ENCODE data around the gene C3AR1. TPM values are rescaled to one million over a fixed set of nuclear protein-coding genes. Genes with fewer than 3 reads are reported as not detected.
"Not testable (repeated sequence)": the region's sequence is repeated elsewhere in the genome, so short reads cannot be mapped to it uniquely, and the experiment has no call there.

C3AR1 gene
- total RNA-seq, 1 donor from 2014 or later = not detected

DNA sequence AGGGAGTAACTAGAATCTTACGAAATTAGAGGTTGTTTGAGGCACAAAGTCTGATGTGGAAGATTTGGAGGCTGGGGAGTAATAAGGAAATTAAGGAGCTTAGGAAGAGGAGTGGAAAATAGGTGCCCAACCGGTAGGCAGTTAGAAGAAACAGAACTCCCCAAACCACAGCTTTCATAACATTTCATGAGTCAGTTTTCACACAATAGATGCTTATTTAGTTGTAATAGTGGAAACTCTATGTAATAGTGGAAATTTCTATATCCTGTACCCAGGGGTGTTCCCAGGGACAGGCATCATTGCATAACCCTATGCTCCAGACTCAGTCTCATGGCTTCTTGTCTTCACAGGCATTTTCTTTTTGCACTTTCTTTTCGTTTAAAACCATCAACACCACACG is 8.3 kb downstream of the C3AR1 start:
- peak in 1 of 2 donors; percentile 43 for DNase-seq (ENCODE audit: low read depth in 2 of 2)

DNA sequence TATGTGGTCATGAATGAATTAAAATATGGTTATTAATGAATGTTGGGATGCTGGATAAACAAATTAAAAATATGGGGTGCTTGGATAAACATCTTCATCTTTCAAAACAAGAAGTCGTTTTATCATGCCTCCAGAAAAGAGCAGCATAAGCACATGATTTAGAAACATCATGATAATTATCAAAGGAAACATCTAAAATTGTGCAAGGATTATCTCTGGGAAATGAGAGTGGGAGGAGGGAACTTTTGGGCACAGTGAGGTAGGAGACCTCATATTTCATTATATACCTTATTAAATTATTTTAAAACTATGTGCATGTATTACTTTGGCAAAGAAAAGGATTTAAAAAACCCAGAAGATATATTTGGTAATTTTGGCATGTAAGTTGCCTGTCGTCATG is 8.9 kb downstream of the C3AR1 start:
- DNase-seq (ENCODE audit: low read depth in 2 of 2) = no peak

DNA sequence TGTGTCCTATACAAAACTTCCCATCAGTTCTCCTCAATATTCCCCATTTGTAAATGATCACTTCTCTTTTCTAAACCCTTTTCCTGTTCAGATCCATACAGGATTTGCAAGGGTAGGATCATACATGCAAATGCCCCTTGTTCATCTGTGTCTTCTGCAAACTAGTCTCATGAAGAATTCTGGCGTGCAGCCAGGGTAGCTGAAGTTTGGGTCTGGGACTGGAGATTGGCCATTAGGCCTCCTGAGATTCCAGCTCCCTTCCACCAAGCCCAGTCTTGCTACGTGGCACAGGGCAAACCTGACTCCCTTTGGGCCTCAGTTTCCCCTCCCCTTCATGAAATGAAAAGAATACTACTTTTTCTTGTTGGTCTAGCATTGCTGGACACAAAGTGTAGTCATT is 11.3 kb downstream of the C3AR1 start:
- DNase-seq (ENCODE audit: low read depth in 2 of 2) = no peak

DNA sequence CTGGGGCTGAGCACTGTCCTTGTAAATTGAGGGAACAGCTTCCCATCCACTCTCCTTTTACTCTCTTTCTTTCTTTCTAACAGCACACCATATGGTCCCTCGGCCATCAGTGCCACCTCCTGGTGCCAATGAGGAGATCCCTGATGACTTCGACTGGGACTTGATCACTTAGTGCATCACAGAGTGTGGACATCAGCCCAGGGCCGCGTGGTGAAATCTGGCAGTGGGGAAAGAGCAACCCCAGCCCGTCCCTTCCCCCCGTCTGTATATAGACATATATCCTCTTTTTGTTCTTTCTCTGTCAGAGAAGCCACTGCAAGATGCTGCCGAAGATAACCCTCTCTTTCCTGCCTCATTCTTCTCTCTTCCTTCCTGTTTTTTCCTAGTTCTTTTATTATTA is 13.5 kb downstream of the C3AR1 start:
- DNase-seq (ENCODE audit: low read depth in 2 of 2) = no peak

DNA sequence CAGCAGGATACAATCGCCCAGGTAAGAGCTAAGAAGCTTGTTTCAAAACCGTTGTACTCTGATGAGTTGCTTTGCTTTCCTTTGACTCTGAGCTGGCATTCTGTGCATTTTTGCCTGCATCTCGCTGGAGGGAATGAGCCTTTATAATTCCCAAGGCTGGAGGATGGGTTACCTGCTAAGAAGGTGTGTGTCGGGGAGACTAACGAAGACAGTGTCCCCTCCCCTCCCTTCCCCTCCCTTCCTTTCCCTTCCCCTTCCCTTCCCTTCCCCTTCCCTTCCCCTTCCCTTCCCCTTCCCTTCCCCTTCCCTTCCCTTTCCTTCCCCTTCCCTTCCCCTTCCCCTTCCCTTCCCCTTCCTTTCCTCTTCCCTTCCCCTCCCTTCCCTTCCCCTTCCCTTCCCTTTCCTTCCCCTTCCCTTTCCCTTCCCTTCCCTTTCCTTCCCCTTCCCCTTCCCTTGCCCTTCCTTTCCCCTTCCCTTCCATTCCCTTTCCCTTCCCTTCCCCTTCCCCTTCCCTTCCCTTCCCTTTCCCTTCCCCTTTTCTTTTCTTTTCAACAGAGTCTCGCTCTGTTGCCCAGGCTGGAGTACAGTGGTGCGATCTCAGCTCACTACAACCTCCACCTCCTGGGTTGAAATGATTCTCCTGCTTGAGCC is 15.4 kb downstream of the C3AR1 start:
- DNase-seq (ENCODE audit: low read depth in 2 of 2) = no peak

DNA sequence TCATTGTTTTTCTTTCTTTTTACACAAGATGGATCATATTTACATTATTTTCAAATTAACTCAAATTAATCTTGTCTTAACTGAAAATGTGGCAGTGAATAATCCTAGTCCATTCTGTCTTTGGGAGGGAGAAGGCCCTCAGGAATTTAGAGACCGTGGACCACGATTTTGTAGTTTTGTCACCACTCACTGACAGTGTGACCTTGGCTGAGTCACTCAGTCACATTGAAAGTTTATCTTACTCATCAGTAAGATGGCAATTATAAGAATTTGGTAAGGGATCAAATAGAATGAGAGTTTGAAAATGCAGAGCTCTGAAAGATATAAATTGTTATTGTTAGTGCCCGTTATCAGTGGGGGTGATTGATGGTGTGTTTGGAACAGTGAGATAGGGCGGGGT is 17.3 kb downstream of the C3AR1 start:
- no peak for DNase-seq (ENCODE audit: low read depth in 2 of 2)

DNA sequence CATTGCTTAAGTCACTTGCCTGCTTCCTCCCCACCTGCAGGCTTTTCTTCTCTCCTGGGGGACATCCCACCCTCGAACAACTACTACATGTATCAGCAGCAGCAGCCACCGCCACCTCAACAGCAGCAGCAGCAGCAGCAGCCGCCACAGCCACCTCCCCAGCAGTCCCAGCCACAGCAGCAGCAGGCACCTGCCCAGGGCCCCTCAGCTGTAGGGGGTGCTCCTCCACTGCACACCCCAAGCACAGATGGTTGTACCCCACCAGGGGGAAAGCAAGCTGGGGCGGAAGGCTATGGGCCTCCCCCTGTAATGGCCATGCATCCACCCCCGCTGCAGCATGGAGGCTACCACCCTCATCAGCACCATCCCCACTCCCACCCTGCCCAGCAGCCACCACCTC is 18.3 kb downstream of the C3AR1 start:
- DNase-seq (ENCODE audit: low read depth in 2 of 2) = no peak

DNA sequence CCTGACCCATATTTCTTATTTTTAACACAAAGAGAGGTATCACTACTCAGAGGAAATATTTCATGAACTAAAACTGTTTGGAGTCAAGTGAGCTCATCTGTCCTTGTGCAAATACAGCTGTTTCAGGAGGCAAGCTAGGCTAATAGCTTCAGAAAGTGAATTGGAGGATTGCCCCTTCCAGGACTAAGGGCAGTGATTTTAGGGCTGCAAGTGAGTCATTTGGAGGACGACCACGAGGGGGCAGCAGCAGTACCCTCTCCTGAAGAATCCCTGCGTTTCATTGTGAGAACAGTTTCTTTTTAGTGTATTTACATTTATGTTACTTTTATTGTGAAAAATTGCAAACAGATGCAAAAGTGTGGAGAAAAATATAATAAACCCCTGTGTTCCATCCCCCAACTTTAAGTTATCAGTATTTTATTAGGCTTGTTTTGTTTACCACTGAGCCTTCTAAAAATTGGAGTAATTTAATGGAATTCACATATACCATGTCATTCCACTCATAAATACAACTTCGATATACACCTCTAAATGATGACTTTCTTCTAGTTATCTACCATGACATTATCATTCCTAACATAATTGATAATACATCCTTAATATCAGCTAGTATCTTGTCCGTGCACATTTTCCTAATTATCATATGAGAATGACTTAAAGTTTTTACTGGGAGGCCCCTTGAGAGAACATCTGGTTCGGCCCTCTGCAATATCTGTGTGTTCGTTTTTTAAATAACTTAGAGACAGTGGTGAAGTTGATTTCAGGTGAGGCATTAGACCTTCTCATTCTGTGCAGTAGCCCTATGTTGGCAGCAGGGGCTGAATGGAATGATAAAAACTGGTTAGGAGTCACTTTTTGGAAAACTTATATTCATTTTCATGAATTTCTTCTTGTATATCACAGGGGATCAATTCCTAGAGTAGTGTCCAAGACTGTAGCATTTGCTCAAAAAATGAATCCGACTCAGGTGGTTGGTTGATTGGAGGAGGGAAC is 19.9 kb downstream of the C3AR1 start:
- DNase-seq (ENCODE audit: low read depth in 2 of 2) = peak; percentile 85 to 89

DNA sequence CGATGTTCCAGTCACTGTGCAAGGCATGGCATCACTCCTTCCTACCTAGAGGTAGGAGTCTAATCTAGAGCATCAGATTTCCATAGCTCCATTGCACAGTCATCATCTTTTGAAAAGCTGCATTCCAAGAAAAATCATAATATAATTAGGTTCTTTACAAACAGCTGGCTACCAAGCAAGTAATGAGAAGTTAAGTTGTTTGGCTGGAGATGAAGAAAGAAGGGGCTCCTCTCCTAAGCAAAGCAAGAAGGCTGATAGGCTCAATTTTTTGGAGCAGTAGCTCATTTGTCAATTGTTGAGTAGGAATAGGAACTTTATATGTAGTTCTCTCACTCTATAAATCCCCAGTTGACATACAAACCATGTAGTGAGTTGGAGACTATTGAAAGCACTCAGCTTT is 25.4 kb downstream of the C3AR1 start:
- DNase-seq (ENCODE audit: low read depth in 2 of 2) = no peak

DNA sequence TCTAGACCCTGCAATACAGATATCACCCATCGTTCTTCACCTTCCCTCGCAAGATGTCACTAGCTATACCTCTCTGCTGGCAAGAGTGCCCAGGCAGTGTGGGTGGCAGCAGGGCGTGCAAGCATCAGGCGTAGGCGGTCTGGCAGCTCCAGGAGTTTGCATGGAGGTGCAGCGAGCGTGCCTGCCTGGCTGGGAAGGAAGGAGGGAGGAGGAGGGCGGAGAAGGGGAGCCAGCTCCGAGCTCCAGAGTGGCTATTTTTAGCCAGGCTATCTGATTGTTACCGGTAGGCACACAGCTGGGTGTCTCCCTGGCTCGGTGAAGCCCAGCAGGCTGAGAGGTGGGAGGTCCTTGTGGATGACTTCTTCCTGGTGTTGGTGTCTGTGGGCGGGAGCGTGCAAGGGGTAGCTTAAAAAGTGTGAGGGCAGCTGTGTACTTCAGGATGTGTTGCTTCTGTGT is 27.5 kb downstream of the C3AR1 start:
- peak; percentile 27 to 50 for DNase-seq (ENCODE audit: low read depth in 2 of 2)

DNA sequence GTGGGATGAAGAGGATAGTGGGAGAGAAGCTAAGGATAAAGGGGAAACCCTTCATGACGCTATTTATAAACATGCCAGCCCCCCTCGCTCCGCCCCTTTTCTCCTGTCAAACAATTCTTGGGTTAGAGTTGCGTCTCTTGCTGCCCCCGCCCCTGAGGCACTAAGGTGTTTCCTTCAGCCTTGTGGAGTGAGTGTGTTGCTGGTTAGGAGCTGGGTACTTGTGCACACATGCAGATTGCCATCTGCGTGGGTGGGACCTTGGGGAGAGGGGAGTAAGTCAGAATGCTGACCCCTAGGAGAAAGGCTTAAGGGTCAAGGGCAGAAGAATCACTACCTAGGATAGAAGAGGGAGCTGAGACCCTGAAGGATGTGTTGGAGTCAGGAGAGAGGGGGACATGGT is 28.2 kb downstream of the C3AR1 start:
- no peak for DNase-seq (ENCODE audit: low read depth in 2 of 2)

DNA sequence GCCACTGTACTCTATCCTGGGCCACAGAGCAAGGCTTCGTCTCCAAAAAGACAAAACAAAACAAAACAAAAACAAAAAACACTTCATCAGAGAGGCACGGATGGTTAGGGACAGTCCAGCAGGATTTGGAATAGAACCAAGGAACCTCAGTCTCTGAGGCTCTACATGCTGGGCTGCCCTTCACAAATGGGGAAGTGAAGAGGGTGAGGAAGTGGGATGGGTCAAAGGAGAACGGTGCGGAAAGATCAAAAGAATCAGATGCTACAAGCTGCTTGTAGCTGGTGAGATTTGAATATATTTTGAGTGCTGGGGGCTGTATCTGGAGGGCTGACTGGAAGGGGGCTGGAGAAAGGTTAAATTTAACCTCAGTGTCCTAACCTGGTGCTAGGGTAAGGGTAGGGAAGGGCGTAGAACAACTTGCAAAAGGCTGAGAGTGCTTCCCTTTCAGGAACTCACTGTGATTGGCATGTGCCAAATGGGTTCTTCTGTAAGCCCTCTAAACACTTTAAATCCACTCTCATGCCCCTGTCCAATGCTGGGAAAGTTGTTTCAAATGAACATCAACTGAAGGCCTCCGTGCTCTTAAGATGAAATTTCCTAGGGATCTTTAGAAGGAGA is 29.0 kb downstream of the C3AR1 start:
- no peak for DNase-seq (ENCODE audit: low read depth in 2 of 2)

DNA sequence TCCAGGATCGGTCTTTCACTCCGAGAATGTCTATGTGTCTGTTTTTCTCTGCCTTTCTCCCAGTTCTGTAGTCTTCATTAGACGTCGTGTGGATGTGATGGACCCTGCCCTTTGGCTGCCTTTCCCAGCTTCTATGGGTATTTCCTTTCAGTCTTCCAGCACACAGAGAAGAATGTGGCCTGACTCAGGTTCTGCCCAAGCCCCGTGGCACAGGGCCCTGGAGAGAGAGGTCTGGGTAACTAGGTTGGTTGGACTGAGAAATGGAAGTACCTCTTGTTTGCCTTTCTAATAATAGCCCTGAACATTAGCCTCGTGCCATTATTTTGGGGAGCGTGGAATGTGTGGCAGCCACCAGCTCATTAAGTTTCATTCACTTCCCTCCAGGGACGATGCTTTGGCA is 29.8 kb downstream of the C3AR1 start:
- no peak for DNase-seq (ENCODE audit: low read depth in 2 of 2)

DNA sequence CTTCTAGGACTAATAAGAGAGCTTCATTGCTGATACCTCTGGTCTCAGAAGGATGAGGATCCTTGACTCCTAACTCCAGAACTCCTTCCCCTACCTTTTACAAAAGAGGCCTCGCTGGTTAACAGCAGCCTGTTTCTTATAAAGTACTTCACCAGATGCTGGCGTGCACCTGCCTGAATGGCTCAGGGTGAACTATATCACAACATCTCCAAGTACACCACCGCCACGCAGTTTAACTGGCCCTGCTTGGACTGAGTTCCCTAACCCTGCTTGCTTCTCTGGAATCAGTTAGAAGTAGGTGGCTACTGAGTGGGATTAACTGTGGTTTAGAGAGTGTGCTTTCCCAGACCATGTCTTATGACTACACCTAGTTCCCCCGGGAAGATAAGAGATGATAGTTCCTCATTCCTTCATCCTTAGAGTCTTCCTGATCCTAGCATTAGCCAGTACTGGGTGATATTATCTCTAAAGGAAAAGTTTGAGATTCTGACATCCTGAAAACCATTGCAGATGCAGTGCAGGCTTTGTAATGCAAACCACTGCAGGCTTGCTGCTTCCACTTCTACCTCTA is 30.6 kb downstream of the C3AR1 start:
- peak in 1 of 2 donors; percentile 6 for DNase-seq (ENCODE audit: low read depth in 2 of 2)

DNA sequence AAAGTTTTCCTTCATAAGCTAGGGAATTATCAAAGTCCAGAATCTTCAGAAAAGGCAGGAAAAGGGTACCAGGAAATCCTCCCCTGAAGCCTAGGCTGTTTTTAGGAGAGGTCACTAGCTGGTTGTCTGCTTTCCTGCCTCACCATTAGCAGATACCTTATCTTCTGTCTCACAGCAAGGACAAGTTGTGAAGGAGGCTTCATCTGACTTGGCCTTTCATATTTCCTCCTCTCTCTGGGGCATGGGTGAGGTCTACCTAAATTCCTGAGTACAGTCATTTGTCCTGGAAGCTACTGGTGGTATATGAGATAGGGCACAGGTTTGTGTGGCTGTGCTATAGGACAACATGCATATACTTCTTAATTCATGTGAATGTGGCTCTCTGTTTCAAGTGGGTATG is 31.4 kb downstream of the C3AR1 start:
- DNase-seq (ENCODE audit: low read depth in 2 of 2) = peak in 1 of 2 donors; percentile 6

DNA sequence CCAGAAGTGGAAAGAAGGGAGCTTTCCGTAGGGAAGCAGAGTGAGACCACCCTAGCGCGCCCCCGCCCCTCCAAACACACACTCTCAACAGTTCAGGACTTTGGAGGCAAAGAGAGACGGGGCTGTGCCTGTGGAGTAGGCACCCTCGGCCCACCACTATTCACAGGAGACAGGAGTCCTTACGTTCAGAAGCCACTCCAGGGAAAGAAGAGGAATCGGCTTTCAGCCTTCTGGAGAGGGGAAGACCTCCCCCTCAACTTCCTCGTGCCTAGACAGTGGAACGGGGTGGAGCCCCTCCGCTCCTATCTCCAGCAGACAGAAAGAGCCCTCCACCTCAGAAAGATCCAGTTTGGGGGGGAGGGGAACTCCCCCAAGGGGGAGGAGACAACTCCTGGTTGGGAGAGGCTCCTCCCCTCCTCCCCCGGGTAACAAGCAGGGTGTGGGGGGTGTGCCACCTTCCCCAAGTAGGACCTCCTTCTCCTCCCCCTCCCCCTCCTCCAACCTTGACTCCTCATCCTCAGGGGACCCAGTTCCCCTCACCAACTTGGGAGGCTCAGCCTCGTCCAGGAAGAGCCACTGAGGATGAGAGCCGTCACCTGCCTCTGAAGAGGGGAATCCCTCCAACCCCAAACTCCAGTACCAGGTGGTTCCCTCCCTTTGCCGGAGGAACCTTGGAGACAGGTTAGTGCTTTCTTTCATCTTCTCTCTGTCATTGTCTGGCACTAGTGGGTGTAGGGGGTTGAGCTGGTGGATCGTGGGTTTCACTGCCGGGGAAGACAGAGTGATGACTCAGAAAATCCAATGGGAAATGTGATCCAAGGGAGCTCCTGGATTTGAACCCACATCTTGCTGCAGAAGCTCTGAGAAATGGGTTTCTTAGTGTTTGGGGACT is 32.8 kb downstream of the C3AR1 start:
- DNase-seq (ENCODE audit: low read depth in 2 of 2) = peak; percentile 47 to 54

DNA sequence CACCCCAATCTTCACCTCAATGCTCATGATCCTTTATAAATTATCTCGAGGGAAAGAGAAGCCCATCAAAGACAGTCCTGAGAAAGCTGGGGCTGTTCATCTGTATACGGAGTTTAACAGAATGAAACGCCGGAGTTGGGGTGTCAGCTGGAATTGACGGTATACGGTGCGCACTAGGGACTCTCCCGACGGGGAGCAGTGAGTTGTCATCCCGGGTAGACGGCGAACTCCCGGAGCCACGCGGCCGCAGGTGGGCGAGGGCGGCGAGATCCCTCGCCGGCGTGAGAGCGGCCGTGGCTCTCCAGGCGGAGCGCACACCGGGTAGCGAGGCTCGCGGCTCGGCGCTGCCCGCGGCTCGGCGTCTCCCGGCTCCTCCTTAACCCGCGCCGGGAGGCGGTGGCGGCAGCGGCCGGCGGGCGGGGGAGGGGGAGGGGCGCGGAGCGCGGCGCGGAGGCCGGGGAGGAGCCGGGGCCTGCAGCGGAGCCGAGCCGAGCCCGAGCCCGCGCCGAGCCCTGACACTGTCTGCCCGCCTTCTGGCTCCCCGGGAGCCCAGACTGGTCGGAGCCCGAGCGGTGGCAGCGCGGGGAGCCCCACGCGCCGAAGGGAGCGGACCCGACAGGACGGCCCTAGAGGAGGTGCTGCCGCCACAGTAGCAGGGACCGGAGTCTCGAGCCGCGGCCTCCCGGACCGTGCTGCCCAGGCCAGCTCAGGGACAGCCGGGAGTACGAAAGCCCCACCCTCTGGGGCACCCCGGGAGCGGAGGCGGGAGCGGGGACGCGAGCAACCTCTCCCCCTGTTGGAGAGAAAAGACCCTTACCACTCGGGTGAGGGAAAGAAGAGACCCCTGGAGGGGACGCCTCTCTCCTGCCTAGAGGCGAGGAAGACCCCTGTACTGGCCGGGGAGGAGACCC is 33.7 kb downstream of the C3AR1 start, which contains the start of gene FOXJ2:
Gene FOXJ2, plus strand, starts transcription at position 475 of the 911 bp plus-strand sequence. CDS start 7,117 bp downstream, outside the sequence.
- DNase-seq (ENCODE audit: low read depth in 2 of 2) = peak; percentile 78 to 81

DNA sequence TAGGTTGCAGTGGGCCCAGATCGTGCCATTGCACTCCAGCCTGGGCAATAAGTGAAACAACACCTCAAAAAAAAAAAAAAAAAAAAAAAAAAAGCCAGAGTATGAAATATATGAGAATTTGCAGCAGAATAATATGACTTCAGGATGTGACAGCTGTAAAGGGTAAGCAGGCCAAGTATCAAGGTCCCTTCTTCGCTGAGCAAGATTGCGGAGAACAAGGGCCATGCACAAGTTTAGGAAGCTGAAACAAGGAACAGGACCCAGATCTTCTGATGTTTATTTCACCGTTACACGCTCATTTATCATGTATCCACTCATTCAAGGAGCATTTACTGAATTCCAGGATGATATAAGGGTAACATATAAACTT is 34.3 kb downstream of the C3AR1 start:
- peak in 1 of 2 donors; percentile 23 for DNase-seq (ENCODE audit: low read depth in 2 of 2)

DNA sequence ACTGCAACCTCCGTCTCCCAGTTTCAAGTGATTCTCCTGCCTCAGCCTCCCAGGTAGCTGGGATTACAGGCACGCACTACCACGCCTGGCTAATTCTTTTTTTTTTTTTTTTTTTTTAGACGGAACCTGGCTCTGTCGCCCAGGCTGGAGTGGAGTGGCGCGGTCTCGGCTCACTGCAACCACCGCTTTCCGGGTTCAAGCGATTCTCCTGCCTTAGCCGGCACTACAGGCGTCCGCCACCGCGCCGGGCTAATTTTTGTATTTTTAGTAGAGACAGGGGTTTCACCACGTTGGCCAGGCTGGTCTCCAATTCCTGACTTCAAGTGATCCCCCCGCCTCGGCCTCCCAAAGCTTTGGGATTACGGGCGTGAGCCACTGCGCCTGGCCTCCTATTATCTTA is 35.1 kb downstream of the C3AR1 start:
- DNase-seq (ENCODE audit: low read depth in 2 of 2) = not testable (repeated sequence)

DNA sequence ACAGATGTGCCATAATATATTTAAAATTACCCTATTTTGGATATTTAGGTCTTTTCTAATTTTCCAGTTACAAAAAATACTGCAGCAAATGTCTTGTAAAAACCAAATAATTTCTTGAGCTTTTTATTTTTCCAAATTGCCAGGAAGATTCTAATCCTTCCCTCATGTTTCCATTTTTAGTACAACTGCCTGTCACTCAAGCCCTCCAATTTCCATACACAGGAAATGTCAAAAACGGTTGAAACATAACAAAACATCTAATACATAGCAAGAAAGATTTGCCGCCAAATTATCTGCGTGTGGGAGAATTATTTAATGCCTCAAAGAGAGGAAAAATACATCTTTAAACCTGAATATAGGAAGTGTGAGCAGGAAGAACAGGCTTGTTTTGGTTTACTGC is 36.0 kb downstream of the C3AR1 start:
- no peak for DNase-seq (ENCODE audit: low read depth in 2 of 2)
